PFSK-1 (cell line): ENCODE results near the gene RAD51B.

Source experiments
- FOXP2 ChIP-seq: optimal IDR thresholded peaks from 2 replicates; pipeline ENCODE3; 2011; ENCODE audit warnings: borderline replicate concordance, control low read depth, inconsistent platforms; ENCODE audit not compliant: insufficient read depth; ENCODE audit errors: extremely low read length, extremely low read depth
- POLR2AphosphoS5 ChIP-seq: IDR thresholded peaks from 2 replicates; pipeline ENCODE4 v1.6.1; 2012; ENCODE audit warnings: low read depth, mild to moderate bottlenecking, control low read depth, low read length, moderate library complexity

GRCh38 chr14:68177728-68178127 lies 358.1 kb downstream of the RAD51B start:
- no peak for TF ChIP-seq POLR2AphosphoS5
- no peak for TF ChIP-seq FOXP2
